Glutamatergic neuron (in vitro differentiated cells): ENCODE data around the gene IRF7. TPM values are rescaled to one million over a fixed set of nuclear protein-coding genes. Genes with fewer than 3 reads are reported as not detected.

ENCODE experiments used
- DNase-seq: peaks from one replicate; pipeline ENCODE4 v3.0.0; 2022
- H3K27ac Mint-ChIP-seq: one replicate; pipeline ENCODE4 v1.8.0; 2020; ENCODE audit warnings: mild to moderate bottlenecking, mixed read lengths, inconsistent platforms; ENCODE audit not compliant: unreplicated experiment
- H3K27me3 Mint-ChIP-seq: one replicate; pipeline ENCODE4 v1.8.0; 2020; ENCODE audit warnings: mild to moderate bottlenecking, moderate library complexity, mixed read lengths, inconsistent platforms; ENCODE audit not compliant: unreplicated experiment
- H3K36me3 Mint-ChIP-seq: one replicate; pipeline ENCODE4 v1.8.0; 2020; ENCODE audit warnings: mild to moderate bottlenecking, mixed read lengths, inconsistent platforms; ENCODE audit not compliant: unreplicated experiment
- H3K4me1 Mint-ChIP-seq: one replicate; pipeline ENCODE4 v1.8.0; 2020; ENCODE audit warnings: mild to moderate bottlenecking, low read depth, mixed read lengths, inconsistent platforms; ENCODE audit not compliant: unreplicated experiment
- H3K4me3 Mint-ChIP-seq: one replicate; pipeline ENCODE4 v1.8.0; 2020; ENCODE audit warnings: mild to moderate bottlenecking, mixed read lengths, inconsistent platforms; ENCODE audit not compliant: unreplicated experiment
- H3K9me3 Mint-ChIP-seq: one replicate; pipeline ENCODE4 v1.8.0; 2020; ENCODE audit warnings: mild to moderate bottlenecking, moderate library complexity, mixed read lengths, inconsistent platforms; ENCODE audit not compliant: unreplicated experiment
- CTCF ChIP-seq: fragments of 200-600 bp; sonication (generic); IDR thresholded peaks from one replicate; pipeline ENCODE4 v1.5.0; 2021; ENCODE audit not compliant: partially characterized antibody, unreplicated experiment
- total RNA-seq: library from RNA; stranded (reverse); fragmentation: NEBNext Ultra II Directional; extraction: Animal tissue kit (Norgen Biotek cat#: 25700); gene quantifications from one replicate; pipeline ENCODE4 v1.2.1, GENCODE V29; 2021; ENCODE audit not compliant: unreplicated experiment

IRF7 gene
- total RNA-seq, 1 donor from 2014 or later = 17.7 TPM

- Mint-ChIP-seq H3K27me3 (peaks cover 14% of the 10 kb centered on the region), H3K4me1 (peaks cover 15% of the 10 kb centered on the region), H3K9me3 (peaks cover 8% of the 10 kb centered on the region), H3K36me3 (peaks cover 5% of the 10 kb centered on the region), H3K4me3 (no peak within 1 kb of the TSS), H3K27ac (no peak within 1 kb of the TSS)
- no peak for TF ChIP-seq CTCF
- DNase-seq = no peak
Observed at GRCh38 chr11:624705-625635, 9.2 kb upstream of the IRF7 start, which contains the start of gene CDHR5. Gene CDHR5, minus strand, starts transcription at chr11:624955. Its CDS starts 53 bp downstream, at chr11:624902.

- peaks cover 5% of the 10 kb centered on the region for H3K36me3 Mint-ChIP-seq
- no peak for DNase-seq
- TF ChIP-seq CTCF = no peak
- peaks cover 14% of the 10 kb centered on the region for H3K27me3 Mint-ChIP-seq
- peaks cover 8% of the 10 kb centered on the region for H3K9me3 Mint-ChIP-seq
- H3K27ac Mint-ChIP-seq = no peak overlapping the region
- peaks cover 10% of the 10 kb centered on the region for H3K4me1 Mint-ChIP-seq
- no peak overlapping the region for H3K4me3 Mint-ChIP-seq
Observed at GRCh38 chr11:623999-624704, 8.4 kb upstream of the IRF7 start.

GRCh38 chr11:623349-623869 is 7.7 kb upstream of the IRF7 start:
- Mint-ChIP-seq H3K36me3 (peaks cover 5% of the 10 kb centered on the region), H3K27me3 (peaks cover 10% of the 10 kb centered on the region), H3K4me3 (no peak overlapping the region), H3K4me1 (peaks cover 5% of the 10 kb centered on the region), H3K27ac (no peak overlapping the region), H3K9me3 (peaks cover 3% of the 10 kb centered on the region)
- no peak for TF ChIP-seq CTCF
- no peak for DNase-seq

GRCh38 chr11:621838-622237 is 6.1 kb upstream of the IRF7 start:
- Mint-ChIP-seq H3K27me3 (peaks cover 7% of the 10 kb centered on the region), H3K27ac (no peak overlapping the region), H3K4me1 (no peaks in the 10 kb centered on the region), H3K9me3 (no peaks in the 10 kb centered on the region), H3K4me3 (no peak overlapping the region), H3K36me3 (no peaks in the 10 kb centered on the region)
- no peak for TF ChIP-seq CTCF
- no peak for DNase-seq
